Measurements from ENCODE around the gene SGMS1. TPM values are rescaled to one million over a fixed set of nuclear protein-coding genes. Genes with fewer than 3 reads are reported as not detected.
"Not testable (repeated sequence)": the region's sequence is repeated elsewhere in the genome, so short reads cannot be mapped to it uniquely, and the experiment has no call there.

Gene SGMS1
- total RNA-seq, 4 donors from 2014 or later, result 28.3 to 44.5 (median 41.7) TPM

DNA sequence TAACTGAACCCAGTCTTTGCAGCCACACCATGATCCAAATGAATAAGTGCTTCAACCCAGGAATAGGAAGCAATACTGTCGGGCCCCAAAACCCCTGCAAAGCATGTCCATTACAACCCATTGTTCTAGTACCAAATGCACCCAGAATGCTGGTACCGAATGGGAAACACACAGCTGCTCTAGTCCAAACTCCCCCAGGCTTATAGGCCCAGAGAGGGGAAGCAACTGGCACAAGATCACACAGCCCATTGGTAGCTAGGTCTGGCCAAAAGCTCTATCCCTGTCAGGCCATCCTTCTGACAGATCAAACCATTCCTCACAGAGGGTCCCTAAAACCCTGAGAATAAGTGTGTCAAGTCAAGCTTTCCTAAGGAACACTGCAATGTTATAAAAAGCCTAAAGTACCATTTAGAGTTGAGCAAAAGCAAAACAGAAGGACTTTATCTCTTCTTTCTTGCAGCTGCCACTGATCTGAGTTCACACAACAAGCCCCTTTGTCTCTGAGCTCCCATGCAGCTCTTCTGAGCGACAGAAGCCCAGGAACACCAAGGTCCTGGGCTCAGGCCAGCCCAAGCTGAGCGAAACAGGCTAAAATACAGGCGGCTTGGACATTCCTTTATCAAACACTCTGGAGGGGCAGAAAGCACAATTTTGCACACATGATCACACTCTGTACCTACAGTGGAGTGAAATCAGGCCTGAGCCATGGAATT is 116.7 kb downstream of the SGMS1 start:
- intact Hi-C loops (cut with DNase I; ENCODE audit: low total_unique reads), result no loop called here
- H3K27ac ChIP-seq, result no peak overlapping the region
- H3K36me3 ChIP-seq, result no peaks in the 10 kb centered on the region
- no peak for DNase-seq
- no peak overlapping the region for H3K4me3 ChIP-seq
- no peak for TF ChIP-seq EP300 (IDR thresholded peaks at IDR 0.05; ENCODE audit: low read depth)
- TF ChIP-seq POLR2A (IDR thresholded peaks at IDR 0.05), result no peak
- TF ChIP-seq, protein P1, sequence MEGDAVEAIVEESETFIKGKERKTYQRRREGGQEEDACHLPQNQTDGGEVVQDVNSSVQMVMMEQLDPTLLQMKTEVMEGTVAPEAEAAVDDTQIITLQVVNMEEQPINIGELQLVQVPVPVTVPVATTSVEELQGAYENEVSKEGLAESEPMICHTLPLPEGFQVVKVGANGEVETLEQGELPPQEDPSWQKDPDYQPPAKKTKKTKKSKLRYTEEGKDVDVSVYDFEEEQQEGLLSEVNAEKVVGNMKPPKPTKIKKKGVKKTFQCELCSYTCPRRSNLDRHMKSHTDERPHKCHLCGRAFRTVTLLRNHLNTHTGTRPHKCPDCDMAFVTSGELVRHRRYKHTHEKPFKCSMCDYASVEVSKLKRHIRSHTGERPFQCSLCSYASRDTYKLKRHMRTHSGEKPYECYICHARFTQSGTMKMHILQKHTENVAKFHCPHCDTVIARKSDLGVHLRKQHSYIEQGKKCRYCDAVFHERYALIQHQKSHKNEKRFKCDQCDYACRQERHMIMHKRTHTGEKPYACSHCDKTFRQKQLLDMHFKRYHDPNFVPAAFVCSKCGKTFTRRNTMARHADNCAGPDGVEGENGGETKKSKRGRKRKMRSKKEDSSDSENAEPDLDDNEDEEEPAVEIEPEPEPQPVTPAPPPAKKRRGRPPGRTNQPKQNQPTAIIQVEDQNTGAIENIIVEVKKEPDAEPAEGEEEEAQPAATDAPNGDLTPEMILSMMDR (IDR thresholded peaks at IDR 0.05), result no peak
- TF ChIP-seq POLR2AphosphoS5 (IDR thresholded peaks at IDR 0.05), result no peak
- no peaks in the 10 kb centered on the region for H3K9me3 ChIP-seq
- WGBS, 2 donors (ENCODE audit: low coverage in 1 of 2), result 90 to 100% methylated on average over 3 to 5 of the region's 5 CpGs
- in situ Hi-C loops (cut with MboI; ENCODE audit: low pct_ligation_motif_present in 1 of 4, low pct_unique_long_range_greater_than_20kb in 1 of 4, low sequenced_read_pairs in 3 of 4), result no loop called here
- peaks cover 0 to 21% (median 6%) of the 10 kb centered on the region in 4 donors for H3K4me1 ChIP-seq
- H3K27me3 ChIP-seq, result no peaks in the 10 kb centered on the region

DNA sequence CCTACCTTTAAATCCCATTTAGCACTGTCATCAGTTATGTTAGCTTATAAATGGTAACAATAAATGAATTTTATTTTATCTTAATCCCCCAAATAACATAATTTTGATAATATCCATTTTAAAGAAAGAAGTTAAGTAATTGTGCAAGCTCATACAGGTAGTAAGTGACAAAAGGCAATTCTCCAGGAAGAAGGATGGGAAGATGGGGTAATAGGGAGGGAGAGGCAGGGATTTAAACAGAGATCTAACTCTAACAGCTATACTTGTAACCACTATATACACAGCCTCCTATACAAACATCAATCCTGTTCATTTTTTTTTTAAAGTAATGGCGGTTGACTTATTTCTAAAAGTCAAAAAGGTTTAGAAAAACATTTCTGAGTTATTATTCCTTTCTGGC is 119.4 kb downstream of the SGMS1 start:
- 97 to 100% methylated on average over 1 of the region's 1 CpG for WGBS, 2 donors (ENCODE audit: low coverage in 1 of 2)
- Histone ChIP-seq H3K4me3 (no peak overlapping the region), H3K27ac (no peak overlapping the region), H3K4me1 (peaks cover 0 to 15% (median 6%) of the 10 kb centered on the region in 4 donors), H3K27me3 (no peaks in the 10 kb centered on the region), H3K36me3 (no peaks in the 10 kb centered on the region), H3K9me3 (no peaks in the 10 kb centered on the region)
- TF ChIP-seq POLR2AphosphoS5 (IDR thresholded peaks at IDR 0.05) (no peak), POLR2A (IDR thresholded peaks at IDR 0.05) (no peak), EP300 (IDR thresholded peaks at IDR 0.05; ENCODE audit: low read depth) (no peak)
- TF ChIP-seq, protein P1 (IDR thresholded peaks at IDR 0.05), result no peak
- intact Hi-C loops (cut with DNase I; ENCODE audit: low total_unique reads), result no loop called here
- in situ Hi-C loops (cut with MboI; ENCODE audit: low pct_ligation_motif_present in 1 of 4, low pct_unique_long_range_greater_than_20kb in 1 of 4, low sequenced_read_pairs in 3 of 4), result no loop called here
- no peak for DNase-seq

DNA sequence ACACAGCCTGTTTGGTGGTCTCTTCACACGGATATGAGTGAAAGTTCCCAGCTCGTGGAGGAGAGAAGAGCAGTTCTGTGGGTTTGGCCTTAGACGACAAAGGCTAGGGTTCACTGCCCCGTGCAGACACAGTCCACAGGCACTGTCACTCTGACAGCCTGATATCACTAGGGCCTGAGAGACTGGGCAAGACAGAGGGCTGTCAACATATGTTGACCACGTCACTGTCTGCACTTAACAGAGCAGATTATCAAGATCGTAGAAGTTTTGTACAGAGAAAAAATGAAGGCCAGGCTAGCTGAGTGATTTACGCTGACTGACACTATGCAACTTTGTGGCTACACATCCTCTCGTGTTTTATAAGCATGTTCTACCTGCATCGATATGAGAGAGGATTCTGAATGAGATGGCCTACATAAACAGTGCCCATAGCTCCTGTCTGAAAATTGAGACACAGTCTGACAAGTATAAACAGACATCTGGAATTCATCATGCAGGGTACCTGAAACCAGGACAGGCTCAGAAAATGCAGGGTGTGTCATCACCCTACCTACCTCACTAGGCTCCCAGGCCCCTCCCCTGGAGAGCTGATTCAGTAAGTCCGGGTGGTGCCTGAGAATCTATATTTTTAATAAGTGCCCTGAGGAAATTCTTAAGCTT is 120.0 kb downstream of the SGMS1 start:
- H3K9me3 ChIP-seq, result no peaks in the 10 kb centered on the region
- no peak overlapping the region for H3K4me3 ChIP-seq
- DNase-seq, result no peak
- no peaks in the 10 kb centered on the region for H3K36me3 ChIP-seq
- intact Hi-C loops (cut with DNase I; ENCODE audit: low total_unique reads), result no loop called here
- in situ Hi-C loops (cut with MboI; ENCODE audit: low pct_ligation_motif_present in 1 of 4, low pct_unique_long_range_greater_than_20kb in 1 of 4, low sequenced_read_pairs in 3 of 4), result no loop called here
- peaks cover 0 to 9% (median 3%) of the 10 kb centered on the region in 4 donors for H3K4me1 ChIP-seq
- WGBS, 2 donors (ENCODE audit: low coverage in 1 of 2), result 71 to 82% methylated on average over 1 to 10 of the region's 10 CpGs
- TF ChIP-seq POLR2AphosphoS5 (IDR thresholded peaks at IDR 0.05), result no peak
- no peak for TF ChIP-seq EP300 (IDR thresholded peaks at IDR 0.05; ENCODE audit: low read depth)
- TF ChIP-seq POLR2A (IDR thresholded peaks at IDR 0.05), result no peak
- TF ChIP-seq, protein P1 (IDR thresholded peaks at IDR 0.05), result no peak
- H3K27ac ChIP-seq, result no peak overlapping the region
- H3K27me3 ChIP-seq, result no peaks in the 10 kb centered on the region

DNA sequence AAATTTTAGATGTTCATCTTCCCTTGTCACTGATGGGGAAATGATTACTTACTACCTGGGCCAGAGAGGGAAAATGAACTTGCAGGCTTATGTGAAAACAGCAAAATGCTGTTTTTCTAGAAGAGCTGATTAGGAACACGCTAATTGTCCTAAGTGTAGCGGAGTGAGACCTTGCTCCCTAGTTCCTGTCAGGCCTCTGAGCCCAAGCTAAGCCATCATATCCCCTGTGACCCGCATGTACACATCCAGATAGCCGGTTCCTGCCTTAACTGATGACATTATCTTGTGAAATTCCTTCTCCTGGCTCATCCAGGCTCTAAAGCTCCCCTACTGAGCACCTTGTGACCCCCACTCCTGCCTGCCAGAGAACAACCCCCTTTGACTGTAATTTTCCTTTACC is 120.6 kb downstream of the SGMS1 start:
- H3K4me3 ChIP-seq; H3K27me3 ChIP-seq; in situ Hi-C loops (cut with MboI; ENCODE audit: low pct_ligation_motif_present in 1 of 4, low pct_unique_long_range_greater_than_20kb in 1 of 4, low sequenced_read_pairs in 3 of 4); DNase-seq; H3K36me3 ChIP-seq; H3K27ac ChIP-seq; H3K9me3 ChIP-seq; intact Hi-C loops (cut with DNase I; ENCODE audit: low total_unique reads); H3K4me1 ChIP-seq: not testable (repeated sequence)
- WGBS, 2 donors (ENCODE audit: low coverage in 1 of 2), result 94% methylated on average over 4 of the region's 4 CpGs; no CpG with 5 or more reads in 1 of the 2 donors

Data from transverse colon (tissue), 4 donors.